GM21515 (cell line): Measurements from ENCODE around the gene HRH1.
"Not testable (repeated sequence)": the region's sequence is repeated elsewhere in the genome, so short reads cannot be mapped to it uniquely, and the experiment has no call there.

ENCODE experiments used
- ATAC-seq: cut with Tn5 transposase; IDR thresholded peaks from one replicate; pipeline ENCODE4 v1.9.1; 2021; ENCODE audit not compliant: unreplicated experiment

Gene HRH1

GRCh38 chr3:11204697-11205348 is 50.5 kb downstream of the HRH1 start:
- no peak for ATAC-seq

DNA sequence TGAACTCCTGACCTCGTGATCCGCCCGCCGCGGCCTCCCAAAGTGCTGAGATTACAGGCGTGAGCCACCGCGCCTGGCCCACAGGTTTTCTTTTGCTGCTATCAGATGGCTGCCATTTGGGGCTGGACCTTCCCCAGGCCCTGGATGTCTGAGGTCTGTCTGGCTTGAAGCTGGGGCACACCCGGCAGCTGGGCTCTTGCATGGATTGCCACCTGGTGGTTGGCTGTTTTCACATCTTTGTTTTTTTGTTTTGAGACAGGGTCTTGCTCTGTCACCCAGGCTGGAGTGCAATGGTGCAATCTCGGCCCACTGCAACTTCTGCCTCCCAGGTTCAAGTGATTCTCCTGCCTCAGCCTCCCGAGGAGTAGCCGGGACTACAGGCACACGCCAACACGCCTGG is 51.6 kb downstream of the HRH1 start:
- not testable (repeated sequence) for ATAC-seq

GRCh38 chr3:11206316-11206715 is 52.0 kb downstream of the HRH1 start:
- no peak for ATAC-seq

DNA sequence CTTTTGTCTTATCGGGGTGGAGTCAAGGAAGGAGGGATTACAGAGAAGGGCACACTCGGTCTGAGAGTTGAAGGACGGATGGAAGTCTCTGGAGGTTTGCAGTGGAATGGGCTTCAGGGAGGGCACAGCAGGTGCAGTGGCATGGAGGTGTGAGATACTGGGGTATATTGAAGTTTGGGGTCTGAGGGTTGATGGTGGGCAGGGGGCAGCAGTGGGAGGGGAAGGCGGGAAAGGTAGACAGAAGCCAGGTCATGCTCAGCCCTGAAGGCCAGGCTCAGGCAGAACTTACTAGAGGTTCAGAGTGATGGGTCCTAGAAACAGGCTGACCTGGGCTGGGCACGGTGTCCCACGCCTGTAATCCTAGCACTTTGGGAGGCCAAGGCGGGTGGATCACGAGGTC is 52.7 kb downstream of the HRH1 start:
- no peak for ATAC-seq

GRCh38 chr3:11211531-11212298 is 57.4 kb downstream of the HRH1 start:
- ATAC-seq: no peak

GRCh38 chr3:11212299-11212608 is 58.0 kb downstream of the HRH1 start:
- ATAC-seq: no peak

GRCh38 chr3:11212784-11213183 is 58.5 kb downstream of the HRH1 start:
- ATAC-seq: no peak

GRCh38 chr3:11213810-11214450 is 59.6 kb downstream of the HRH1 start:
- no peak for ATAC-seq

GRCh38 chr3:11214451-11214978 is 60.2 kb downstream of the HRH1 start:
- ATAC-seq: no peak

DNA sequence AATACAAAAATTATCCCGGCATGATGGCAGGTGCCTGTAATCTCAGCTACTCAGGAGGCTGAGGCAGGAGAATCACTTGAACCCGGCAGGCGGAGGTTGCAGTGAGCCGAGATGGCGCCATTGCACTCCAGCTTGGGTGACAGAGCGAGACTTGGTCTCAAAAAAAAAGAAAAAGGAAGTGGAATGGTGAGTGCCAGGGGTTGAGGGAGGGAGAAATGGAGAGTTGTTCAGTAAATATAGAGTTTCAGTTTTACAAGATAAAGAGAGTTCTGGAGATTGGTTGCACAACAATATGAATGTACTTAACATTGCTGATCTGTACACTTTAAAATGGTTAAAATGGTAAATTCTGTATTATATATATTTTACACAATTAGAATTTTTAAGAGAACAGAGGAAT is 63.1 kb downstream of the HRH1 start:
- ATAC-seq: not testable (repeated sequence)

- no peak for ATAC-seq
Measured at GRCh38 chr3:11220230-11220629, 65.9 kb downstream of the HRH1 start.

- ATAC-seq: no peak
Measured at GRCh38 chr3:11221818-11222415, 67.6 kb downstream of the HRH1 start.

DNA sequence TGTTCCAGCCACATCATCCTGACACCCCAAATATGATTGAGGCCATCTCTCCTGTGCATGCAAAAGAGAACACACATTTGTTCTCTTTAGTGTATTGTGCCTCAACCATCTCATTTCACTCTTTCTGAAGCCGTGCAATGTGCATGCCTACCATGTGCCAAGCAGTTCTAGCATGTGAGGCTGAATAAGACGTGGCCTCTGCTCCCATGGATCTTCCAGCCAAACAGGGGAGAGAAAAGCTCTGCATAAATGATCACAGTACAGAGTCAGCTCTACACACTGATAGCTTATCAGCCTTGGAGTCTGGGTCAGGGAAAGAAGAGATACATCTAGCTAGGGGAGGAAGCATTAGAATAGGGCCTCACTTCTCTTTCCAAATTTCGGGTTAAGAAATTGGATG is 69.7 kb downstream of the HRH1 start:
- ATAC-seq: no peak

DNA sequence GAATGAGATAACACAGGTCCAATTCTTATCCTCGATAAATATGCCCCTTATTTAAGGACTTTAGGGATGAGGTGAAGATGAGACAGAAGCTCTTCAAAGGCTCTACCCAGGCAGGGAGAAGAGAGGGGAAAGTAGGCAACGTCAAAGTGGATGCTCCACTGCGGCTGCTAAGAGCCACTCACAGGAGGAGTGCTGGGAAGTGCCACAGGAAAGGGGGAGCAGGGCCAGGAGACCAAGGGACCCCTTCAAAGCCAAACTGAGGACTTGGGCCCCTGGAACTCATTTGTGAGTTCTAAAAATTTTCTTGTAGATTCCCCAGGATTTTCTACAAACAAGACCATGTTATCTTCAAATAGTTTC is 70.6 kb downstream of the HRH1 start:
- no peak for ATAC-seq

DNA sequence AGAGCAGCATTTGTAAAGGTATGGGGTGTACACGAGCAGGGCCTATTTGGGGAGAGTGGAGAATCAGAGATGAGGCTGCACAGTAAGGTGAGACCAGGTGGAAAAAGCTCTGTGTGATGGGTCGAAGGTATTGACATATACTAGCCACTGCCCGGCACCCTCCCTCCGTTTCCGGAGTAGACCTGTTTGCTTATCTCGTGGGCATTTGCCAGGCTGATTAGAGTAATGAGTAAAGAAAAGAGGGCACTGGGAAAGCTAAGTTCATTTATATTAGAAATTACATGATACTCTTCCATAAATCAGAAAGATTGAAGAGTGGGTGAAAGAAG is 71.7 kb downstream of the HRH1 start:
- no peak for ATAC-seq

DNA sequence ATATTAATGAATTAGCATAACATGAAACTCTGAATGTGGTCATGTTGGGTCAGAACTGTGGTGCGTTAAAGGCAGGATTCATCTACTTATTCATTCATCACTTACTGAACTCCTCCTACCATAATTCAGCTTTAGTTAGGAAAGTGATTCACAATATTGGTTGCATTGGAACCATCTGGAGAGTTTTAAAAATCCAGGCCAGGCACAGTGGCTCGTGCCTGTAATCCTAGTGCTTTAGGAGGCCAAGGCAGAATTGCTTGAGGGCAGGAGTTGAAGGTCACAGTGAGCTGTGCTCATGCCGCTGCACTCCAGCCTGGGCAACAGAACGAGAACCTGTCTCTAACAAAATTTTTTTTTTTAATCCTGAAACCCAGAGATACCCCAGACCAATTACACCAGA is 73.7 kb downstream of the HRH1 start:
- no peak for ATAC-seq

GRCh38 chr3:11230125-11230524 is 75.8 kb downstream of the HRH1 start:
- no peak for ATAC-seq

DNA sequence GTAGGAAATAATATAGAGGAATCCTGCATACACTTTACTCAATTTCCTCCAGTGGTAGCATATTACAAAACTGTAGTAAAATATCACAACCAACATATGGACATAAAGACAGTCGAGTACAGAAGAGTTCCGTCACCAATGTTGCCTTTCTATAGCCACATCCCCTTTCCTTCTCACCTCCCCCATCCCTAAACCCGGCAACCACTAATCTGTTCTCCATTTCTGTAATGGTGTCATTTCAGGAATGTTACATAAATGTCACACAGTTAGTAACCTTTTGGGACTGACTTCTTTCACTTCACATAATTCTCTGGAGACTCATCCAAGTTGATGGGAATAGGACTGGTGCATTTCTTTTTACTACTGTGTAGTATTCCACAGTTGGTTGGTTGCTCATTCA is 76.5 kb downstream of the HRH1 start:
- no peak for ATAC-seq

DNA sequence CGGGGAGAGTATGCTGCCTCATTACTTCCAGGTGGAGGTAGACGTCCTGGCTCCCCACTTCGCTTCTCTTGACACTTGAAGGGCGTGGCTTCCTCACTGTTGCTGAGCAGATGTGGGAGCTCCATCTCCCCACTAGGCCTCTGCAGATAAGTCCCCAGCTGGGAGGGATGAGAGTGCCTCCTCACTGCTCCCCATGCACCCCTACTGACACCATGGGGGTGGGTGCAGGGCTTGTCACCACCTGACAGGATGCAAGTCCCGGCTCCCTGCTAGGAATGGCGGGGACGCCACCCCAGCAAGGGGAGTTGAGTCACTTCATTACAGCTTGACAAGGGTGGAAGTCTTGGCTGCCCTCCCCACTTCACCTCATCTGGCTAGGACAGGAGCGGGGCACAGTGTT is 81.1 kb downstream of the HRH1 start:
- no peak for ATAC-seq

GRCh38 chr3:11236588-11237461 is 82.5 kb downstream of the HRH1 start:
- peak; percentile 78 for ATAC-seq

DNA sequence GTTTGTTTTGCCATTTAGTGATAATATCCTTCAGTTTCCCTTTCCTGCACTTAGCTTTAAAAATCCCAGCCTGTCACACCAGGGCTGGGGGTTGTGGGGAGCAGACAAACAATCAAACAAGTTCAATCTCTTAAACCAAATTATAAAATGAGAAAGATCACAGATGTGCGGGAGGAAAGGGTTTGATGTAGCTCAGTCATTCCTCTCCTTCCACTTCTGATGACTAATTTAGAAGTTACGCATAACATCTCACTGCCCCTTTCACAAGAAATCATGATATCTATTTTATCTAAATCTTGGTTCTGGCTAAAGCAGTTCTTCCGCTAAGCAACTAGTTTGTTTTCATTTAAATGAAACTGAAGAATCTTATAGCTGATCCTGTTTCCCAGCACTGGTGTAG is 83.8 kb downstream of the HRH1 start:
- ATAC-seq: no peak
